Progenitor cell of endocrine pancreas (in vitro differentiated cells): Measurements from ENCODE around the gene AK8. TPM values are rescaled to one million over a fixed set of nuclear protein-coding genes. Genes with fewer than 3 reads are reported as not detected.
"Not testable (repeated sequence)": the region's sequence is repeated elsewhere in the genome, so short reads cannot be mapped to it uniquely, and the experiment has no call there.

Experiments
- DNase-seq: peaks from one replicate; pipeline ENCODE4 v3.0.0; 2021; ENCODE audit warnings: low spot score; ENCODE audit not compliant: unreplicated experiment
- H3K27ac Mint-ChIP-seq: 2 replicates; pipeline ENCODE4 v1.8.0; 2021; ENCODE audit warnings: mild to moderate bottlenecking, moderate library complexity, mixed read lengths
- H3K27me3 Mint-ChIP-seq: 2 replicates; pipeline ENCODE4 v1.8.0; 2021; ENCODE audit warnings: mixed read lengths
- H3K36me3 Mint-ChIP-seq: 2 replicates; pipeline ENCODE4 v1.8.0; 2022; ENCODE audit warnings: mixed read lengths; ENCODE audit not compliant: insufficient read depth
- H3K4me1 Mint-ChIP-seq: 2 replicates; pipeline ENCODE4 v1.8.0; 2021; ENCODE audit warnings: low read depth, mixed read lengths
- H3K4me3 Mint-ChIP-seq: 2 replicates; pipeline ENCODE4 v1.8.0; 2021; ENCODE audit warnings: low read depth, mild to moderate bottlenecking, moderate library complexity, mixed read lengths
- H3K9me3 Mint-ChIP-seq: 2 replicates; pipeline ENCODE4 v1.8.0; 2021; ENCODE audit warnings: low read depth, mixed read lengths
- CTCF ChIP-seq: fragments of 200-600 bp; sonication (generic); IDR thresholded peaks from one replicate; pipeline ENCODE4 v1.5.0; 2021; ENCODE audit warnings: antibody characterized with exemption, mild to moderate bottlenecking; ENCODE audit not compliant: unreplicated experiment
- total RNA-seq: library from RNA; stranded (reverse); gene quantifications from 2 replicates; pipeline ENCODE4 v1.2.1, GENCODE V29; 2021

Gene AK8
- total RNA-seq, 1 donor from 2014 or later: 1.9 TPM

- no peaks in the 10 kb centered on the region for H3K9me3 Mint-ChIP-seq
These were observed 152.8 kb downstream of the AK8 start for GRCh38 chr9:132725306-132725705.

GRCh38 chr9:132723809-132724208, 154.3 kb downstream of the AK8 start:
- no peaks in the 10 kb centered on the region for H3K9me3 Mint-ChIP-seq
- TF ChIP-seq CTCF: no peak
- peaks cover 4% of the 10 kb centered on the region for H3K27me3 Mint-ChIP-seq
- H3K4me1 Mint-ChIP-seq: no peaks in the 10 kb centered on the region
- DNase-seq: no peak
- H3K4me3 Mint-ChIP-seq: no peak overlapping the region
- no peaks in the 10 kb centered on the region for H3K36me3 Mint-ChIP-seq
- H3K27ac Mint-ChIP-seq: no peak overlapping the region

More at GRCh38 chr9:132725306-132725705, 152.8 kb downstream of the AK8 start:
- Mint-ChIP-seq H3K36me3 (no peaks in the 10 kb centered on the region), H3K27ac (no peak overlapping the region), H3K27me3 (peaks cover 4% of the 10 kb centered on the region), H3K4me3 (no peak overlapping the region), H3K4me1 (no peaks in the 10 kb centered on the region)
- TF ChIP-seq CTCF: no peak
- DNase-seq: no peak

GRCh38 chr9:132722564-132723065, 155.5 kb downstream of the AK8 start:
- no peaks in the 10 kb centered on the region for H3K36me3 Mint-ChIP-seq
- no peak for DNase-seq
- H3K27me3 Mint-ChIP-seq: peaks cover 8% of the 10 kb centered on the region
- H3K27ac Mint-ChIP-seq: no peak overlapping the region
- no peak overlapping the region for H3K4me3 Mint-ChIP-seq
- no peaks in the 10 kb centered on the region for H3K9me3 Mint-ChIP-seq
- no peak for TF ChIP-seq CTCF
- no peaks in the 10 kb centered on the region for H3K4me1 Mint-ChIP-seq

- Mint-ChIP-seq H3K27me3 (peaks cover 10% of the 10 kb centered on the region), H3K27ac (no peak overlapping the region), H3K9me3 (no peaks in the 10 kb centered on the region), H3K36me3 (no peaks in the 10 kb centered on the region), H3K4me3 (no peak overlapping the region), H3K4me1 (no peaks in the 10 kb centered on the region)
- TF ChIP-seq CTCF: no peak
- no peak for DNase-seq
These were observed 156.4 kb downstream of the AK8 start for GRCh38 chr9:132721661-132722060.

- H3K4me3 Mint-ChIP-seq, H3K27ac Mint-ChIP-seq, H3K27me3 Mint-ChIP-seq, H3K9me3 Mint-ChIP-seq, H3K4me1 Mint-ChIP-seq, H3K36me3 Mint-ChIP-seq, DNase-seq: not testable (repeated sequence)
These were observed 159.6 kb downstream of the AK8 start for GRCh38 chr9:132718381-132718928.

- H3K4me1 Mint-ChIP-seq: no peaks in the 10 kb centered on the region
- no peak overlapping the region for H3K4me3 Mint-ChIP-seq
- H3K9me3 Mint-ChIP-seq: no peaks in the 10 kb centered on the region
- no peak for DNase-seq
- no peak overlapping the region for H3K27ac Mint-ChIP-seq
- peaks cover 10% of the 10 kb centered on the region for H3K27me3 Mint-ChIP-seq
- TF ChIP-seq CTCF: no peak
- H3K36me3 Mint-ChIP-seq: no peaks in the 10 kb centered on the region
These were observed 160.6 kb downstream of the AK8 start for GRCh38 chr9:132717326-132717945.
